CD4-positive, CD25-positive, alpha-beta regulatory T cell (primary cell): ENCODE data around the gene SORL1. TPM values are rescaled to one million over a fixed set of nuclear protein-coding genes. Genes with fewer than 3 reads are reported as not detected.

Experiments
- ATAC-seq, 2 donors: fragments of 150-1000 bp; cut with Tn5 transposase; one replicate each; pipeline ENCODE4 v1.10.0; 2021; ENCODE audit warnings: low read depth in 2 of 2, moderate number of reproducible peaks in 2 of 2, moderate library complexity in 1 of 2
- DNase-seq, 3 donors: peaks; one replicate each; pipeline versions ENCODE4 v3.0.0 to v3.0.0-alpha.2; 2012 to 2022; ENCODE audit warnings: mixed read lengths in 1 of 3
- H3K27ac ChIP-seq: one replicate; pipeline ENCODE4 v1.7.0; 2013; ENCODE audit warnings: mild to moderate bottlenecking, low read length; ENCODE audit not compliant: insufficient read depth, poor library complexity, severe bottlenecking
- H3K27me3 ChIP-seq: one replicate; pipeline ENCODE4 v1.7.0; 2013; ENCODE audit warnings: low read length; ENCODE audit not compliant: control insufficient read depth, insufficient read depth
- H3K36me3 ChIP-seq: one replicate; pipeline ENCODE4 v1.7.0; 2013; ENCODE audit warnings: mild to moderate bottlenecking, low read length, moderate library complexity; ENCODE audit not compliant: control insufficient read depth, insufficient read depth
- H3K4me1 ChIP-seq: 2 replicates; pipeline ENCODE4 v1.7.0; 2013; ENCODE audit warnings: mild to moderate bottlenecking, low read length; ENCODE audit not compliant: insufficient read depth, control insufficient read depth, poor library complexity, severe bottlenecking
- H3K4me3 ChIP-seq: one replicate; pipeline ENCODE4 v1.7.0; 2013; ENCODE audit warnings: low read depth, mild to moderate bottlenecking, low read length, moderate library complexity
- H3K9me3 ChIP-seq, 2 experiments: 1 replicate in 1 of 2; 2 replicates in 1 of 2; pipeline ENCODE4 v1.7.0; 2013; ENCODE audit warnings: low read length in 2 of 2, mild to moderate bottlenecking in 1 of 2, moderate library complexity in 1 of 2; ENCODE audit not compliant: control insufficient read depth in 2 of 2
- H3K27ac Mint-ChIP-seq, 3 donors: one replicate each; pipeline ENCODE4 v1.8.0; 2020 to 2022; ENCODE audit warnings: mild to moderate bottlenecking in 3 of 3, mixed read lengths in 3 of 3, moderate library complexity in 2 of 3
- H3K27me3 Mint-ChIP-seq: one replicate; pipeline ENCODE4 v1.8.0; 2022; ENCODE audit warnings: mild to moderate bottlenecking, mixed read lengths
- H3K36me3 Mint-ChIP-seq: one replicate; pipeline ENCODE4 v1.8.0; 2020; ENCODE audit warnings: mixed read lengths
- H3K4me1 Mint-ChIP-seq, 4 donors: one replicate each; pipeline ENCODE4 v1.8.0; 2020 to 2022; ENCODE audit warnings: mixed read lengths in 4 of 4, mild to moderate bottlenecking in 1 of 4
- H3K4me3 Mint-ChIP-seq, 4 donors: one replicate each; pipeline ENCODE4 v1.8.0; 2020 to 2022; ENCODE audit warnings: mild to moderate bottlenecking in 4 of 4, mixed read lengths in 4 of 4, moderate library complexity in 3 of 4
- H3K9me3 Mint-ChIP-seq, 7 donors: one replicate each; pipeline ENCODE4 v1.8.0; 2020 to 2022; ENCODE audit warnings: mixed read lengths in 7 of 7, mild to moderate bottlenecking in 3 of 7, moderate library complexity in 2 of 7
- polyA plus RNA-seq, 4 donors: library from polyadenylated mRNA; unstranded; fragments of 300-500 nt; fragmentation: Illumina TruSeq; gene quantifications; one replicate each; pipeline ENCODE4 v1.2.3, GENCODE V29; 2021
- total RNA-seq: library from RNA; stranded (reverse); gene quantifications from one replicate; pipeline ENCODE4 v1.2.3, GENCODE V29; 2022

SORL1 gene
- total and polyA plus RNA-seq, 5 donors from 2014 or later, result 143 to 441 (median 168) TPM

DNA sequence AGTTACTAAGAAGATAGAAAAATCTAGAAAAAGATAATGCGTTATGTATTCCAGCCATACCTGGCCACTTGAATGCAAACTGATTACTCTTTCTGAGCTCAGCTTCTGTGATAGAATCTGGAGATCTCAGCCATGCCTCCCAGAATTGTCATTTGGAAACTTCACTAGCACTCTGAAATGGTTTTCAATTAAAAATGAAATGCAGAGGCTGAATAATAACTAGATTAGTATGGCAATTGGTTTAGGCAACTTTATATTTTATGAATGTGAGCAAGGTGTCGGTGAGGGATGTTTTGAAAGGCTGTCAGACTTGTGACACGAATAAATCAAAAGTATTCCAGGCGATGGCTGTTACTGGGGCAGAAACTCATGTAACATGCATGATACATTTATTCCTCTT, 129.5 kb downstream of the SORL1 start:
- Histone ChIP-seq H3K4me1 (peaks cover 3% of the 10 kb centered on the region), H3K4me3 (no peak overlapping the region), H3K9me3 (no peaks in the 10 kb centered on the region), H3K36me3 (peaks cover 95% of the 10 kb centered on the region), H3K27me3 (no peaks in the 10 kb centered on the region), H3K27ac (no peak overlapping the region)
- Mint-ChIP-seq H3K4me1 (peaks cover 15 to 22% (median 20%) of the 10 kb centered on the region in 4 donors), H3K27me3 (no peaks in the 10 kb centered on the region), H3K9me3 (no peaks in the 10 kb centered on the region), H3K27ac (peak overlapping the region; percentile 53 to 90 (median 82)), H3K36me3 (peaks cover 64% of the 10 kb centered on the region), H3K4me3 (no peak overlapping the region)
- DNase-seq (no peak), ATAC-seq (no peak)

DNA sequence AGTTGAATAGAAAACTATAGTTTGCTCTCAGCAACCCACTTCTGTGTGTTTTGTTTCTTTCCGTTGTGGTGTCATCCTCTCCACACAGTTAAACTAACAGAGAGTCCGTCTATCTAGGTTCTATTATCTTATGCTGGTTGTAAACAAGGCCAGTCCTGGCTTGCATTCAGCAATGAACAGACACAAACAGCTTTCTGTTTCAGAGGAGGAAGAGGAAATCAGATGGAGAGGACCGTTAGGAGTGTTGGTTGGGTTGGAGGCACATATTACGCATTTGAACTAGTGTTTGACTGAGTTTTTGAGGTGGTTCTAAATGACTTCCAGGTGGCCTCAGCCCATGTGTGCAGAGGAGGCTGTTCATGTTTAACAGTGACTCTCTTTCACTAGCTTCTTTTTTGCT, 130.2 kb downstream of the SORL1 start:
- Histone ChIP-seq H3K27ac (peak overlapping the region; percentile 18), H3K27me3 (no peaks in the 10 kb centered on the region), H3K4me3 (no peak overlapping the region), H3K9me3 (no peaks in the 10 kb centered on the region), H3K36me3 (peaks cover 95% of the 10 kb centered on the region), H3K4me1 (peaks cover 3% of the 10 kb centered on the region)
- Mint-ChIP-seq H3K4me3 (peak overlapping the region in 1 of 4 donors; percentile 23), H3K4me1 (peaks cover 15 to 22% (median 20%) of the 10 kb centered on the region in 4 donors), H3K36me3 (peaks cover 62% of the 10 kb centered on the region), H3K27me3 (no peaks in the 10 kb centered on the region), H3K9me3 (no peaks in the 10 kb centered on the region), H3K27ac (peak overlapping the region; percentile 77 to 90 (median 82))
- DNase-seq (peak in 1 of 3 donors; percentile 34), ATAC-seq (peak; percentile 37 to 42)

DNA sequence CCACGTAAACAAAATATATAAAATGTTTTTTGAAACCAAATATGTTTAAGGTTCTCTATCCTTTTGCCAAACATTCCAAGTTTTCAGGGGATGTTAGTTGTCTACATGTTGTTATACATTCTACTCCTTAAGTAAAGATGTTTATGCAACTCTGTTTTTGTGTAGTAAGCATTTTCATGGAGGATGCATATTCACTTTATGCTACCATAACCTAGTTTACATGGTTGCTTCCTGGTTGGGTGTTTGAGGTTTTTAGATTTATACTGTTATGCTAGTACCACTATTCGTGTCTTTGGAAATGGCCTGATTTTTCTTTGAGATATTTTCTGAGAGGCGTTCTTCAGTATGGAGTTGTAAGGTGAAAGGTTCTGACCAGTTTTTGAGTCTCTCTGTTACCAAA, 131.7 kb downstream of the SORL1 start:
- DNase-seq, result no peak
- no peaks in the 10 kb centered on the region for H3K9me3 ChIP-seq

DNA sequence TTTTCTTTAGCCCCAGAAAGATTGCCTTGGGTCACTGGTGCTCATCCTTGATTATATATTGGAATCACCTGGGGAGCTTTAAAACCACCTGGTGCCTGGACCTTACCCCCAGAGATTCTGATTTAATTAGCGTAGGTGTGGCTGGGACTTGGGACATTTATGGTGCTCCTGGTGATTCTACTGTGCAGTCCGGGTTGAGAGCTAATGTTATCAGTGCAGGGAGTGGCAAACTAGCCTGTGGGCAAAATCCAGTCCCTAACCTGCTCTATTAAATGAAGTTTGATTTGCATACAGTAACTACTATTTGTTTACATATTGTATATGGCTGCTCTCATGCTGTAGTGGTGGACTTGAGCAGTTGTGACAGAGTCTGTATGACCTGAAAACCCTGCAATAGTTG, 134.6 kb downstream of the SORL1 start:
- Mint-ChIP-seq H3K4me1 (peaks cover 8 to 19% (median 14%) of the 10 kb centered on the region in 4 donors), H3K9me3 (no peaks in the 10 kb centered on the region), H3K36me3 (peaks cover 57% of the 10 kb centered on the region), H3K27me3 (no peaks in the 10 kb centered on the region), H3K4me3 (no peak overlapping the region), H3K27ac (peak overlapping the region in 1 of 3 donors; percentile 79)
- Histone ChIP-seq H3K4me3 (no peak overlapping the region), H3K27ac (no peak overlapping the region), H3K9me3 (no peaks in the 10 kb centered on the region), H3K27me3 (no peaks in the 10 kb centered on the region), H3K36me3 (peaks cover 95% of the 10 kb centered on the region), H3K4me1 (no peaks in the 10 kb centered on the region)
- ATAC-seq (no peak), DNase-seq (no peak)

More for the DNA sequence above, 131.7 kb downstream of the SORL1 start:
- Histone ChIP-seq H3K4me3 (no peak overlapping the region), H3K27me3 (no peaks in the 10 kb centered on the region), H3K36me3 (peaks cover 95% of the 10 kb centered on the region), H3K27ac (no peak overlapping the region), H3K4me1 (peaks cover 3% of the 10 kb centered on the region)
- Mint-ChIP-seq H3K36me3 (peaks cover 56% of the 10 kb centered on the region), H3K4me3 (no peak overlapping the region), H3K4me1 (peaks cover 15 to 22% (median 20%) of the 10 kb centered on the region in 4 donors), H3K27me3 (no peaks in the 10 kb centered on the region), H3K27ac (peak overlapping the region in 2 of 3 donors; percentile 57 to 90), H3K9me3 (no peaks in the 10 kb centered on the region)
- ATAC-seq, result no peak

DNA sequence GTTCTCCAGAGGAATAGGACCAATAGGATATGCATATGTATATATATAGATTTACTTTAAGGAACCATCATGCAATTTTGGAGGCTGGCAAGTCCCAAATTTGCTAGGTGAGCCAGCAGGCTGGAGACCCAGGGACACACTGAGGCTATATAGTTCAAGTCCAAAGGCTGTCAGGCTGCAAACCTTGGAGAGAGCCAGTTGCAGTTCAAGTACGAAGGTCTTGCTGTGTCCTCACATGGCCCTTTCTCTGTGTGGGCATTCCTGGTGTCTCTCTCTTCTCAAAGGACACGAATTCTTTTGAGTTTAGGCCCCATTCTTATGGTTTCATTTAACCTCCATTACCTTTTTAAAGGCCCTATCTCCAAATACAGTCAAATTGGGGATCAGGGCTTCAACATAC, 135.1 kb downstream of the SORL1 start:
- Histone ChIP-seq H3K36me3 (peaks cover 98% of the 10 kb centered on the region), H3K9me3 (no peaks in the 10 kb centered on the region), H3K4me1 (no peaks in the 10 kb centered on the region), H3K27me3 (no peaks in the 10 kb centered on the region), H3K27ac (no peak overlapping the region), H3K4me3 (no peak overlapping the region)
- Mint-ChIP-seq H3K4me3 (no peak overlapping the region), H3K9me3 (no peaks in the 10 kb centered on the region), H3K27me3 (no peaks in the 10 kb centered on the region), H3K36me3 (peaks cover 61% of the 10 kb centered on the region), H3K4me1 (peaks cover 4 to 16% (median 13%) of the 10 kb centered on the region in 4 donors), H3K27ac (peak overlapping the region in 1 of 3 donors; percentile 79)
- DNase-seq (no peak), ATAC-seq (no peak)

DNA sequence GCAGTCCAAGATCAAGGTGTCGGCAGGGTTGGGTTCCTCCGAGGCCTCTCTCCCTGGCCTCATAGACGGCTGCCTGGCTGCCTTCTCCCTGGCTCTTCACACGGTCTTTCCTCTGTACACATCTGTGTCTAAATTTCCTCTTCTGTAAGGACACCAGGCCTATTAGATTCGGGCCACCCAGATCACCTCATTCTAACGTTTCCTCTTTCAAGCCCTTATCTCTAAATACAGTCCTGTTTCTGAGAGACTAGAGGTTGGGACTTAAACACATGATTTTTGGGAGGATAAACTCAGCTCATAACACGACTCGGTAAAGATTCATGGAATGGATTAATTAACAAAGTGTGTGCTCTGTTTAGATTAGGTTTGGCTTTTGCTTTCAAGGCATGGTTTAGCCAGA, 136.6 kb downstream of the SORL1 start:
- Mint-ChIP-seq H3K4me1 (peaks cover 6 to 11% (median 9%) of the 10 kb centered on the region in 4 donors), H3K27ac (peak overlapping the region in 1 of 3 donors; percentile 48), H3K4me3 (no peak overlapping the region), H3K9me3 (no peaks in the 10 kb centered on the region), H3K27me3 (no peaks in the 10 kb centered on the region), H3K36me3 (peaks cover 72% of the 10 kb centered on the region)
- H3K9me3 ChIP-seq, result no peaks in the 10 kb centered on the region
- no peaks in the 10 kb centered on the region for H3K27me3 ChIP-seq
- no peaks in the 10 kb centered on the region for H3K4me1 ChIP-seq
- no peak overlapping the region for H3K4me3 ChIP-seq
- DNase-seq, result no peak
- no peak for ATAC-seq
- peaks cover 99% of the 10 kb centered on the region for H3K36me3 ChIP-seq
- no peak overlapping the region for H3K27ac ChIP-seq

DNA sequence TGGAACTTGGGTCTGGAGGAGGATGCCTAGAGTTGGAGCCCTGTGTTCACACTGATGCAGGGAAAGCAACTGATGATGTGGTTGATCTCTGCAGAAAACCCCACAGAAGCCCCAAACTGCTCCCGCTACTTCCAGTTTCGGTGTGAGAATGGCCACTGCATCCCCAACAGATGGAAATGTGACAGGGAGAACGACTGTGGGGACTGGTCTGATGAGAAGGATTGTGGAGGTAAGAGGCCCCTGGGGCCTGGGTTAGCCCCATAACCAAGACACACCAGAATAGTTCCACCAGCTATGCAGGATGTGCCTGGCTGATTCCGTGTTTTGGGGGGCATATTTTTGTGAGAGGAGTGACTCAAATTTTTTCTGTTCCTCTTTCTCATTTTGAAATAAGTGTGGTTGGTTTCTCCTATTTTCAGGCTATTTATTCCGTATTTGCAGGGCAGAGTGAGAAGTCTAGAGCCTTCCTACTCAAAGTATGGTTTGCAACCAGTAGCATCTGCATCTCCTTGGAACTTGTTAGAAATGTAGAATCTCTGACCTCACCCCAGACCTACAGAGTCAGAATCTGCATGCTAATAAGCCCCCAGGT, 137.9 kb downstream of the SORL1 start:
- no peaks in the 10 kb centered on the region for H3K4me1 ChIP-seq
- H3K4me1 Mint-ChIP-seq, result peaks cover 3 to 15% (median 5%) of the 10 kb centered on the region in 4 donors
- no peak overlapping the region for H3K27ac ChIP-seq
- no peaks in the 10 kb centered on the region for H3K27me3 ChIP-seq
- no peak overlapping the region for H3K4me3 ChIP-seq
- H3K36me3 ChIP-seq, result peaks cover 98% of the 10 kb centered on the region
- H3K27me3 Mint-ChIP-seq, result no peaks in the 10 kb centered on the region
- peak overlapping the region; percentile 4 to 85 (median 84) for H3K27ac Mint-ChIP-seq
- no peaks in the 10 kb centered on the region for H3K9me3 ChIP-seq
- no peak overlapping the region for H3K4me3 Mint-ChIP-seq
- no peaks in the 10 kb centered on the region for H3K9me3 Mint-ChIP-seq
- H3K36me3 Mint-ChIP-seq, result peaks cover 76% of the 10 kb centered on the region
- ATAC-seq, result peak; percentile 32 to 45
- no peak for DNase-seq
